Lower leg skin (tissue), 3 donors: ENCODE results near the gene SPPL3.

Experiments
- POLR2A ChIP-seq, 2 donors: fragments of 450-650 bp; IDR thresholded peaks; one replicate each; pipeline ENCODE4 v1.6.1; 2016 to 2017; ENCODE audit warnings: antibody characterized with exemption in 2 of 2, mild to moderate bottlenecking in 1 of 2, moderate library complexity in 1 of 2
- TF ChIP-seq, protein P1 (sequence below), 3 donors: fragments of 450-650 bp; IDR thresholded peaks; one replicate each; pipeline ENCODE4 v1.5.1; 2016; ENCODE audit warnings: antibody characterized with exemption in 3 of 3, mild to moderate bottlenecking in 3 of 3, moderate library complexity in 2 of 3

DNA sequence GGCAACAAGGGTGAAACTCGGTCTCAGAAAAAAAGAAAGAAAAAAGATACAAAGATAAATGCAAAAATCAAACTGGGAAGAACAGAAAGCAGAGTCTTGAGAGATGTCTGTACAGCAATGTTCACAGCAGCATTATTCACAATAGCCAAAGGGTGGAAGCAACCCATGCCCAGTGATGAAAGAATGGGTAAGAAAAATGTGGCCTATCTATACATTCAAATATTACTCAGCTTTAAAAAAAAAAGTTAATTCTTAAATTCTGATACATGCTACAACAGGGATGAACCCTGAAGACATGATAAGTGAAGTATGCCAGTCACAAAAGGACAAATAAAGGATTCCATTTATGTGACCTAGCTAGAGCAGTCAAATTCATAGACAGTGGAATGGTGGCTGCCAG, 33.7 kb downstream of the SPPL3 start:
- TF ChIP-seq POLR2A (IDR thresholded peaks at IDR 0.05): no peak
- TF ChIP-seq, protein P1, sequence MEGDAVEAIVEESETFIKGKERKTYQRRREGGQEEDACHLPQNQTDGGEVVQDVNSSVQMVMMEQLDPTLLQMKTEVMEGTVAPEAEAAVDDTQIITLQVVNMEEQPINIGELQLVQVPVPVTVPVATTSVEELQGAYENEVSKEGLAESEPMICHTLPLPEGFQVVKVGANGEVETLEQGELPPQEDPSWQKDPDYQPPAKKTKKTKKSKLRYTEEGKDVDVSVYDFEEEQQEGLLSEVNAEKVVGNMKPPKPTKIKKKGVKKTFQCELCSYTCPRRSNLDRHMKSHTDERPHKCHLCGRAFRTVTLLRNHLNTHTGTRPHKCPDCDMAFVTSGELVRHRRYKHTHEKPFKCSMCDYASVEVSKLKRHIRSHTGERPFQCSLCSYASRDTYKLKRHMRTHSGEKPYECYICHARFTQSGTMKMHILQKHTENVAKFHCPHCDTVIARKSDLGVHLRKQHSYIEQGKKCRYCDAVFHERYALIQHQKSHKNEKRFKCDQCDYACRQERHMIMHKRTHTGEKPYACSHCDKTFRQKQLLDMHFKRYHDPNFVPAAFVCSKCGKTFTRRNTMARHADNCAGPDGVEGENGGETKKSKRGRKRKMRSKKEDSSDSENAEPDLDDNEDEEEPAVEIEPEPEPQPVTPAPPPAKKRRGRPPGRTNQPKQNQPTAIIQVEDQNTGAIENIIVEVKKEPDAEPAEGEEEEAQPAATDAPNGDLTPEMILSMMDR (IDR thresholded peaks at IDR 0.05): no peak
